ENCODE results near the gene OR2A7.
"Not testable (repeated sequence)": the region's sequence is repeated elsewhere in the genome, so short reads cannot be mapped to it uniquely, and the experiment has no call there.

Gene OR2A7

DNA sequence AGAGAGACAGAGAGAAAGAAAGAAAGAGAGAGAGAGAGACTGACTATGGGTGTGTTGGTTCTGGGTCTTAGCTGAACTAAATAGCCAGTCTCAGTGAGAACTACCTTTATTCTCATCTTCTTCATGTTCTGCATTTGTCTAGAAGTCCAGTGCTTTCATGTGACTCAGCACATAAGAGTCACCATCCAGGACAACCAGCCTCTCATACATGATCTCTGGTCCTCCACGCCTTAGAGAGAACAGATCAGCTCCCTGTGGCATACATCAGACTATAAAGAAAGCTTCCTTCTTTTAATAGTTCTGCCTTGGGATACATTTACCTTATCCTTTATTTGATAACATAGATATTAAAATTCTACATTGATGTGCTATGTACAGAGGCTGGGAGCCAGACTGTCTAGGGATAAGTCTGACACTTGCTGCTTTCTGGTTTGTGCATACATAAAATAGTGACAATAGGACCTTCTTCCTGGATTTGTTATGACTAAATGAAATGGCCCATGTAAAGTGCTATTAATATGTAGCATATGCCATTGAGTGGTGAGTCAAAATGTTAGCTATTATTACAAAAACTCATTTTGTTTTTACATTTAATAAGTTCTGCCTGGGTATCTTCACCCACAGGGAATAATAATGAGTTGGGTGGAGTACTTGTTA lies 16.8 kb downstream of the OR2A7 start:
- DNase-seq = not testable (repeated sequence)

DNA sequence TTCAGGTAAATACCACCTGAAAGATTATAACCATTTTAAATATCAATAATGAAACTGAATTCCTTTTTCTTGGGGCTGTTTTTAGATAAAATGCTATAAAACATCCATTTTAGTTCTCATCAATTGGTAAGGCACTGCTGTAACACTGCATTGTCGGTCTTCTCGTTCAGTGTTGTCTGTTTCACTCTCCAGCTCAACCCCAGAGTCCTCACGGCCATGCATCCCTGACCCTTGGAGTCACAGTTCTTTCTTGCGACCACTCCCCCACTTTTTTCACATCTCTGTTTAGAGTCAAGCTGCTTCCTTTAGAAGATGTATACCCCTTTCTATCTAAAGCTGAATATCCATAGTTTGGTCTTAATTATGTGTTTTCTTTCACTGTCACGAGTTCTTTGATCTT lies 17.6 kb downstream of the OR2A7 start:
- DNase-seq = not testable (repeated sequence)

DNA sequence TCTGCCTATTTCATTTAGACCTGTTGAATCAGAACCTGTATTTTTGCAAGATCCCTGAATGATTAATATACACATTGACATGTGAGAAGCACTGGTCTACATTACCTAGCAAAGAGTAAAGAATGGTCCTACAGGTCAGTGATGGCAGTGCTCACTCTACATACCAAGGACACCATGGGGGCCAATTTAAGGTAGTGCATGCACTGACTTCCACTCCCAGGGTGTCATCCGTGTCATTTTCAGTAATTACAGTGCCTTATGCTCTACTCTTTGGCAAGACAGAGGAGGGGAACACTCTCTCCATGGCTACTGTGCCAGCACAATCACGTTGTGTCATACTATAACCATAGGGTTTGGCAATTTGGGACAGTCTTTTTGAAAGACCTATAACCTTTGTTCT lies 19.2 kb downstream of the OR2A7 start:
- not testable (repeated sequence) for DNase-seq

DNA sequence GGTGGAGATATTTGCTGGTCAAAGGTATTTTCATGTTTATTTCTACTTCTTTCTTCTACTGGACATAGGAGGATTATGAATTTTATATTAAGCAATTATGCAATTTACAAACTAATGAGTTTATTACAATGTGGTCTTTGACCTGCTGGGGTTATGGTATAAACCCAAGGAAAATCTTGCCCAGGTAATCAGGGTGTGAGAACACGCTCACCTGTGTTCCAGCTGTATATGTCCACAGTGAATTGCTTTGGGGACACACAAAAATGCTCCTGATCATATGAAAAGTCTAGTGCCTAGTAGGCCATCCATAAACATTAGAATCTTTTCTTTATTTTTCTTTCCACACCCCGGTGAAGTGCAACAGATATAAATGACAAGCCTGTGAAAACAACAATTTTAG lies 25.2 kb downstream of the OR2A7 start, which contains the start of gene OR2A42:
Gene OR2A42 (minus strand): TSS at position 241 of the 400 bp plus-strand sequence. CDS start 6,762 bp downstream, outside the sequence.
- not testable (repeated sequence) for DNase-seq

DNA sequence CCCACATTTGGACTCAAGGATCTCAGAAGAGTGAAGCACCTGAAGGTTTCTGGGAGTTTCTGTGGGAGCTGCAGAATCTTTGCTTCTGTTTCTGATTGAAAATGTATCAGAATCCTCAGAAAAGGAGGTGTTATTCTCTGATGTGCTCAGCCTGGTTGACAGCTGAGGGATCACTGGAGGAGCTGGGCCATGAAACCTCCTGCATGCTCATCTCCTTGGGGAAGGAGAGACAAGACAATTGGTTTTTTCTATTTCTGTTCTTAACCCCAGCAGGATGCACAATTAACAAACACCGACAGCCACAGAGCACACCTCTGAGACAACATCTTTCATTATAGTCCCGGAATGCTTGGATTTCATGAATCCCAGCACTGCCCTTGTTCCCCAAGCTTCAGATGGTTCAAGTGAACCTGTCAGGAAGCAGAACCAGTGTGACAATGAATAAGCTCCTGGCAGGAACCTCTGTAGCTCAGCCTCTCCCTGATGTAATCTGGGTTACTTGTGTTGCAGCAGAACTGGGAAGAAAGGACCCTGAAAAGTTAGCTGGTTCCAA lies 26.0 kb downstream of the OR2A7 start:
- not testable (repeated sequence) for DNase-seq

DNA sequence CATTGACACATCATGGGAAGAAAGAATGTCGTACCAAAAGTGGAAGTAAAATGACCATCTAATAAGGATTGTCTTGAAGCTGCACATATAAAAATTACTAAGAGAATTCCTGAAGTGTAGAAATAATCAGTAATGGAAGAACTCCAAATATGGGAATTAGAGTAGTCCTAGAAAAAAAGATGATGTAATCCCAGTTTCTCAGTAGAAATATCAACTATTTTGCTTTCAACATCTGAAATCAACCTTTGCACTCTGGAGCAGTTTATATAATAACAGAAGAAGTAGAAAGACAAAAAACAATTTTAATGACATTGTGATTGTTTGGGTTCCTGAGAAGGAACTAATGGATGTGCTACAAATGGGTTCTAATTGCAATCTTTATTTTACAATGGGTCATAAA lies 31.6 kb downstream of the OR2A7 start:
- DNase-seq = not testable (repeated sequence)

DNA sequence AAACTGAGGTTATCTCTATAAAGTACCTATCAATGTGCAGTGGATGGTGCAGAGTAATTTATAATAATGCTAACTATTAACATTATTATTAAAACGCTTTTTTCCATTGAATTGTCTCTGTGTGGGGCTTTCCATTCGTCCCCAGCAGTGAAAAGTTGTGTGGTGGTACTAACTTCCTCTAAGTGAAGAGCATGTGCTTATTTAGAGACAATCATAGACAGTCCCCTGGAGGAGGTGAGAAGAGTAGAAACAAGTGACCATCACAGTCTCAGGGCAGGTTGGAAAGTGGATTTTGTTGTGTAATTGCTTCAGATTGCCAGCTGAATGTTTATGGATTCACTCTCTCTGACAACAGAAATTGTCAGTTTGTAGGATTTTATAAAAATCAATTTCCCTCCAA lies 33.6 kb downstream of the OR2A7 start:
- not testable (repeated sequence) for DNase-seq

DNA sequence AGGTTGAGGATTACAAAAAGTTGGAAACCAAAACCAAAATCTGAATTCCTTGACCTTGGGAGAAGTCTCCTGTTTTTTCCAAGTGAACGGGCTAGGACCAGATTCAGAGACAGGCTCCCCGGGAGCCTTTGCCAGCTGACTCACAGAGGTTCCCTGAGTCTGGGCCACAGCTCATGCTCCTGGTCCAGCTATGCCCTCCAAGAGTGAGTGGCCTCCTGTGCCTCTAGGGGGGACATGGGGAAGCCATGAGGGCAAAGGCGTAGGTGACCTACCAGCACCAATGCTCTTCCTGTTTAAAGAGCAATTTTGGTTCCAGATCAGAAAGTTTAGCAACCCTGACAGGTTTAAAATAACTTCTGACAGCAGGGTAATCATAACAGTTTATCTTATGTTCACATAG lies 35.8 kb downstream of the OR2A7 start:
- DNase-seq = not testable (repeated sequence)

DNA sequence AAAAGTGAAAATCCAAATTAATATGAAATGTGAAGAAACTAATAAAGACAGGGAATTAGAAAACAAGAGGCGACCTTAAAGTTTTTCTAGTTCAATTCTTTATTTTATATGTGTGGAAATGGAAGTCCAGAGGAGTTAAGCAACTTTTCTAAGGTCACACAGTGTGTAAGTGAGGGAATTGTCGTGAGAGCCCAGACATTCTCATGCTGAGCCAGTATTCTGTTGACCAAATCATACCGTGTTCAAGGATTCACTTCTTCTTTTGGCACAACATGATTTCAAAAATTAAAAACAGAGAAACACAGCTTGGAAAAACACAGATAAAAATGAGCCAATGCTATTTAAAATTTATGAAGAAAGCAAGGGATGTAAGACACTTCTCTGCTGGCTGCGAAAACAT lies 37.7 kb downstream of the OR2A7 start:
- not testable (repeated sequence) for DNase-seq

DNA sequence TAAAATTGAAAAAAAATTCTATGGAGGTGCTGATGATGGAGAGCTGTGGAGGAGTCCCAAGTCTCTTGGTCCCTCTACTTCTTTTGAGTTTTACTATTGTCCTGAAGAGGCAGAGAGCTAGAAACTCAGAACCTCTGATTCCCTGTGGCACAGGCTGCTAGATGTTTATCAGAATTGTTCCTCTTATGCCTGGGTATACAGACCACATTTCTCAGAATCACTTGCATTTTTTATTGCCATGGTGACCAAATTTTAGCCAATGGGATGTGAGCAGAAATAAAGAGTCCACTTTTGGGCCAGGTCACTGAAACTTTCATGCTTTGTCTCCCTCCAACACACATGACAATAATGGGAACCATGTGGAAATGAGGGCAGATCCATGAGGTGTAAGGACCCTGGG lies 40.9 kb downstream of the OR2A7 start:
- not testable (repeated sequence) for DNase-seq

DNA sequence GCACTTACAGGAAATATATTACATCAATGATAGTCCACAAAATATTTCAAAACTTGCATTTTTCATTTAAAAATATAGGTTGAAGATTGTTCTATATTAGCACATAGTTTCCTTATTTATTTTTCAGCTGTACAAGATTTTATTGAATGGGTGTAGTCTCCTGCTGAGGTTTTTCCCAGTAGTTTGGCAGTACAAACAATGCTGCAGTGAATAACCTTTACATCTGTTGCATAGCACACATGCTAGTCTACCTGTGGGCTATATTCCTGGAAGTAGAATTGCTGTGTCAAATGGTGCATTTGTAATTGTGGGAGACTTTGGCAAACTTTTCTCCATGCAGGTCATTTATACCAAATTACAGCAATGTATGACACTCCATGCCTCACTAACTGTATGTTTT lies 44.1 kb downstream of the OR2A7 start:
- DNase-seq = not testable (repeated sequence)

DNA sequence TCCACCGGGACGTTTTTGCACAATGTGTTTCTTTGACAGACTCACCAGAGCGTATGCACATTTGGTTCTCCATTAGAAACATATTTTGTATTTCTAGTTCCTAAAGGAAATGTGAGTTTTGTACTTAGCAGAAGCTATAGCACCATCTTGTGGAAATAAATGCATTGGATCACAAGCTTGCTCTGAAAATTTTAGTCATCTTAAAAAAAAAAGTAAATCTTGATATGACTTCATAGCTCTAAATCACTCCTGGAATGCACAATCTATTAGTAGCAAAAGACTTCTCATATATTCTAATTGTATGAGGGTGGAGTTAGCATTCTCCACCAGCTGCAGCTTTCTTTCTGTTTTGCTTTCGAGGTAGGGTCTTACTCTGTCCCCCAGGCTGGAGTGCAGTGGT lies 45.4 kb downstream of the OR2A7 start:
- not testable (repeated sequence) for DNase-seq

DNA sequence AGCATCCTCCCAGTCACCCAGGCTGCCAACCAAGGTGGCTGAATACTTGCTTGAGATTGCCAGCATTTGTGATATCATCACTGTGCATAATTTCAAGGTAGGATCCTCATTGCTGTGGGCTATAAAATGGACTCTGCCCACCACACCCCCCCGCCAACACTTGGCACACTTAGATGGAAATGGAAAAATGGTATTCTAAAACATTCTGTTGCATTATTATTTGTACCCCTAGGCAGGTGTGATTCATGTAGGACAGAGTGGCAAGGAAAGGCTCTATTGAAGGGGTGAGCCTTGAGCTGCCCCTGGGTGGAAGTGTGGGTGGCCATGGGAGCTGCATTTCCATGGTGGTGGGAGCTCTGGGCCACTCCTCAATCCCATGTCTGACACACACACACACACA lies 46.0 kb downstream of the OR2A7 start:
- DNase-seq = not testable (repeated sequence)

DNA sequence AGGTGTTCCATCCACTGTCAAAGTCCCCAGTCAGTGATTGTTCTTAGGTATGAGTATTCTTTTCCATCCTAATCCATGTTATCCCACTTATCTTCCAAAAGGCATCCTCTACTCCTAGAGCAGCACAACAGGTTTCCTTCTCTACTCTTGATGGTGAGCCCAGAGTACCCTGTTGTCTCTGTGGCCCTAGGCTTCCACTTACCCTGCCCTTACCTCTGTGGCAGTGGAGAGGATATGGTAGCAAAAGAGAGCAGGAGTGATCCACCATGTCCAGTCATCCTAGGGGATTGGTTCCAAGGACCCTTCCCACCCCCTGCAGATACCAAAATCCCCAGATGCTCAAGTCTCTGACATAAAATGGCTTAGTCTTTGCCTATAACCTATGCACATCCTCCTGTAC lies 47.4 kb downstream of the OR2A7 start:
- not testable (repeated sequence) for DNase-seq

Measured in NCI-H1694 (cell line).